B cell (primary cell): ENCODE data around the gene SBK2. TPM values are rescaled to one million over a fixed set of nuclear protein-coding genes. Genes with fewer than 3 reads are reported as not detected.

Experiments used
- ATAC-seq: fragments of 200-7000 bp; cut with Tn5 transposase; one replicate; pipeline ENCODE4 v1.10.0; 2021; ENCODE audit warnings: low read depth, mild to moderate bottlenecking, moderate number of reproducible peaks, moderate library complexity
- CTCF ChIA-PET: fragments of 350-600 bp; sonication (Branson Sonifier 250); formaldehyde crosslinking; loops from one replicate; lab custom pipeline; 2021; ENCODE audit warnings: antibody characterized with exemption, inconsistent platforms; lab: Charles Lee
- POLR2A ChIA-PET: fragments of 350-600 bp; sonication (Branson Sonifier 250); formaldehyde crosslinking; loops from one replicate; lab custom pipeline; 2021; ENCODE audit warnings: antibody characterized with exemption; lab: Charles Lee
- DNase-seq: peaks from one replicate; pipeline ENCODE4 v3.0.0; 2013
- H2AFZ ChIP-seq: 2 replicates; pipeline ENCODE4 v1.6.1; 2012; ENCODE audit warnings: mild to moderate bottlenecking, low read depth, low read length; ENCODE audit not compliant: insufficient read depth, poor library complexity, severe bottlenecking
- H3K27ac ChIP-seq, 2 donors: 1 replicate in 1 of 2; 2 replicates in 1 of 2; pipeline ENCODE4 v1.5.1; 2012 to 2013; ENCODE audit warnings: low read length in 2 of 2, mild to moderate bottlenecking in 2 of 2, moderate library complexity in 1 of 2
- H3K27me3 ChIP-seq, 4 experiments: fragments of 200-600 bp in 1 of 4; sonication (generic) in 1 of 4; replicated peaks in 1 of 4; 1 replicate in 2 of 4; 2 replicates in 2 of 4; pipeline versions ENCODE4 v1.6.1 to v1.7.0; 2013 to 2016; ENCODE audit warnings: low read length in 3 of 4, mild to moderate bottlenecking in 2 of 4, mixed read lengths in 1 of 4, moderate library complexity in 1 of 4; ENCODE audit not compliant: insufficient read depth in 4 of 4, control insufficient read depth in 3 of 4; ENCODE audit errors: control extremely low read depth in 1 of 4
- H3K36me3 ChIP-seq, 2 experiments: replicated peaks in 1 of 2; 1 replicate in 1 of 2; 2 replicates in 1 of 2; pipeline versions ENCODE4 v1.6.1 to v1.7.1; 2013; ENCODE audit warnings: low read length in 1 of 2; ENCODE audit not compliant: insufficient read depth in 2 of 2, control insufficient read depth in 1 of 2; ENCODE audit errors: control extremely low read depth in 1 of 2, extremely low read depth in 1 of 2
- H3K4me1 ChIP-seq, 2 donors: fragments of 200-600 bp in 1 of 2; sonication (generic) in 1 of 2; 1 replicate in 1 of 2; 2 replicates in 1 of 2; pipeline versions ENCODE4 v1.5.1 to v1.6.1; 2013 to 2017; ENCODE audit warnings: low read length in 2 of 2; ENCODE audit not compliant: control insufficient read depth in 2 of 2, insufficient read depth in 2 of 2
- H3K4me2 ChIP-seq: replicated peaks from 2 replicates; pipeline ENCODE3; 2012; ENCODE audit warnings: mild to moderate bottlenecking, low read depth, low read length; ENCODE audit not compliant: poor library complexity, severe bottlenecking
- H3K4me3 ChIP-seq, 5 experiments: fragments of 200-600 bp in 1 of 5; sonication (generic) in 1 of 5; 1 replicate in 3 of 5; 2 replicates in 2 of 5; pipeline versions ENCODE4 v1.5.1 to v1.7.0; 2011 to 2016; ENCODE audit warnings: low read length in 4 of 5, mild to moderate bottlenecking in 4 of 5, low read depth in 2 of 5, control low read depth in 1 of 5, moderate library complexity in 1 of 5; ENCODE audit not compliant: insufficient read depth in 1 of 5; ENCODE audit errors: control extremely low read depth in 1 of 5, extremely low read depth in 1 of 5
- H3K79me2 ChIP-seq: fragments of 200-600 bp; sonication (generic); one replicate; pipeline ENCODE4 v1.6.0; 2016; ENCODE audit warnings: low read length; ENCODE audit not compliant: control insufficient read depth, insufficient read depth
- H3K9ac ChIP-seq: fragments of 200-600 bp; sonication (generic); 2 replicates; pipeline ENCODE4 v1.6.1; 2017; ENCODE audit warnings: mild to moderate bottlenecking, low read length, moderate library complexity
- H3K9me3 ChIP-seq, 3 donors: one replicate each; pipeline versions ENCODE4 v1.6.1 to v1.7.1; 2013; ENCODE audit warnings: low read length in 2 of 3; ENCODE audit not compliant: control insufficient read depth in 2 of 3, insufficient read depth in 1 of 3; ENCODE audit errors: control extremely low read depth in 1 of 3
- H4K20me1 ChIP-seq: 2 replicates; pipeline ENCODE4 v1.6.0; 2012; ENCODE audit warnings: mild to moderate bottlenecking, low read length; ENCODE audit not compliant: insufficient read depth, control insufficient read depth, poor library complexity, severe bottlenecking
- H3K27ac Mint-ChIP-seq: one replicate; pipeline ENCODE4 v1.8.0; 2021; ENCODE audit warnings: mixed read lengths
- H3K27me3 Mint-ChIP-seq: one replicate; pipeline ENCODE4 v1.8.0; 2021; ENCODE audit warnings: mixed read lengths
- H3K4me1 Mint-ChIP-seq: one replicate; pipeline ENCODE4 v1.8.0; 2021; ENCODE audit warnings: mixed read lengths
- H3K4me3 Mint-ChIP-seq: one replicate; pipeline ENCODE4 v1.8.0; 2021; ENCODE audit warnings: mixed read lengths
- H3K9me3 Mint-ChIP-seq: one replicate; pipeline ENCODE4 v1.8.0; 2022; ENCODE audit warnings: mixed read lengths; ENCODE audit not compliant: insufficient read depth
- CTCF ChIP-seq: fragments of 200-600 bp; IDR thresholded peaks from one replicate; pipeline ENCODE4 v1.8.0; 2022; ENCODE audit warnings: antibody characterized with exemption, mild to moderate bottlenecking
- EZH2 ChIP-seq: IDR thresholded peaks from 2 replicates; pipeline ENCODE4 v1.6.1; 2012; ENCODE audit warnings: borderline replicate concordance, low read depth, mild to moderate bottlenecking, moderate library complexity, low read length; ENCODE audit not compliant: insufficient read depth, poor library complexity, severe bottlenecking
- WGBS: methylation state at CpG from one replicate; pipeline ENCODE4 v1.1.5; 2013; ENCODE audit warnings: missing lambda C conversion rate; ENCODE audit not compliant: insufficient coverage; 5-methylcytosine and 5-hydroxymethylcytosine counted together
- intact Hi-C: fragments of 100-400 bp; cut with micrococcal nuclease; formaldehyde crosslinking; loops from one replicate; pipeline ENCODE4 v1.10.0; 2022
- polyA plus RNA-seq: library from polyadenylated mRNA; depleted of rRNA; stranded (reverse); fragments of >200 nt; gene quantifications from 2 replicates; pipeline ENCODE4 v1.2.3, GENCODE V29; 2012
- total RNA-seq, 2 donors: library from RNA; stranded (reverse); fragments of 120-200 nt in 1 of 2; gene quantifications; 1 replicate in 1 of 2; 2 replicates in 1 of 2; pipeline versions ENCODE4 v1.2.3 to v1.2.4, GENCODE V29; 2013 to 2022

SBK2 gene
- total and polyA plus RNA-seq, 2 donors (not counting 1 experiment from before 2014, with no cell fraction given) = not detected

GRCh38 chr19:55544014-55544413 is 7.1 kb upstream of the SBK2 start:
- ChIA-PET POLR2A (no interaction called here), CTCF (no interaction called here)
- no peak for TF ChIP-seq CTCF
- no peak overlapping the region for H3K4me3 ChIP-seq
- ATAC-seq = no peak
- Mint-ChIP-seq H3K4me3 (no peak overlapping the region), H3K27me3 (peaks cover 28% of the 10 kb centered on the region), H3K9me3 (peaks cover 4% of the 10 kb centered on the region), H3K27ac (no peak overlapping the region), H3K4me1 (no peaks in the 10 kb centered on the region)
- no peak overlapping the region for H3K9ac ChIP-seq
- intact Hi-C loops = no loop called here
- 92% methylated on average over 13 of the region's 15 CpGs for WGBS
- H3K4me1 ChIP-seq = no peaks in the 10 kb centered on the region
- no peak for DNase-seq
- no peak overlapping the region for H2AFZ ChIP-seq
- H3K79me2 ChIP-seq = no peaks in the 10 kb centered on the region
- no peak overlapping the region for H3K4me2 ChIP-seq
- no peaks in the 10 kb centered on the region for H4K20me1 ChIP-seq
- H3K9me3 ChIP-seq = no peaks in the 10 kb centered on the region
- peaks cover 0 to 24% (median 4%) of the 10 kb centered on the region in 4 experiments for H3K27me3 ChIP-seq
- H3K36me3 ChIP-seq = no peaks in the 10 kb centered on the region
- no peak overlapping the region for H3K27ac ChIP-seq

GRCh38 chr19:55543567-55543966 is 6.6 kb upstream of the SBK2 start:
- no peak overlapping the region for H3K4me3 ChIP-seq
- peaks cover 0 to 24% (median 4%) of the 10 kb centered on the region in 4 experiments for H3K27me3 ChIP-seq
- no peaks in the 10 kb centered on the region for H3K4me1 Mint-ChIP-seq
- TF ChIP-seq EZH2 (no peak), CTCF (no peak)
- H3K4me3 Mint-ChIP-seq = no peak overlapping the region
- ATAC-seq (no peak), DNase-seq (no peak)
- H3K36me3 ChIP-seq = no peaks in the 10 kb centered on the region
- no peak overlapping the region for H3K9ac ChIP-seq
- H3K9me3 ChIP-seq = no peaks in the 10 kb centered on the region
- H2AFZ ChIP-seq = no peak overlapping the region
- peaks cover 28% of the 10 kb centered on the region for H3K27me3 Mint-ChIP-seq
- H3K4me2 ChIP-seq = no peak overlapping the region
- H3K9me3 Mint-ChIP-seq = peaks cover 4% of the 10 kb centered on the region
- WGBS = 77% methylated on average over 4 of the region's 5 CpGs
- no peak overlapping the region for H3K27ac ChIP-seq
- ChIA-PET CTCF (no interaction called here), POLR2A (no interaction called here)
- H3K4me1 ChIP-seq = no peaks in the 10 kb centered on the region
- H3K79me2 ChIP-seq = no peaks in the 10 kb centered on the region
- intact Hi-C loops = no loop called here
- no peaks in the 10 kb centered on the region for H4K20me1 ChIP-seq
- H3K27ac Mint-ChIP-seq = no peak overlapping the region
